Transverse colon (tissue), 4 donors: Measurements from ENCODE around the gene CELF4. TPM values are rescaled to one million over a fixed set of nuclear protein-coding genes. Genes with fewer than 3 reads are reported as not detected.

Experiments
- DNase-seq: peaks from one replicate; pipeline ENCODE4 v3.0.0-alpha.2; 2019
- H3K27ac ChIP-seq, 4 donors: fragments of 200-600 bp; sonication (generic); 2 replicates each; pipeline ENCODE4 v1.5.1; 2016 to 2018; ENCODE audit warnings: inconsistent platforms in 4 of 4
- H3K27me3 ChIP-seq: fragments of 200-600 bp; sonication (generic); 2 replicates; pipeline ENCODE4 v1.5.1; 2017; ENCODE audit warnings: inconsistent platforms
- H3K36me3 ChIP-seq, 4 donors: fragments of 200-600 bp; sonication (generic); 2 replicates each; pipeline ENCODE4 v1.5.1; 2017 to 2019; ENCODE audit warnings: inconsistent platforms in 4 of 4
- H3K4me1 ChIP-seq, 4 donors: fragments of 200-600 bp; sonication (generic); 2 replicates each; pipeline ENCODE4 v1.5.1; 2017 to 2020; ENCODE audit warnings: inconsistent platforms in 4 of 4
- H3K4me3 ChIP-seq, 4 donors: fragments of 200-600 bp; sonication (generic); 1 replicate in 1 of 4; 2 replicates in 3 of 4; pipeline versions ENCODE4 v1.5.1 to v1.6.1; 2017 to 2019; ENCODE audit warnings: inconsistent platforms in 4 of 4
- H3K9me3 ChIP-seq, 2 donors: fragments of 200-600 bp; sonication (generic); 2 replicates each; pipeline ENCODE4 v1.5.1; 2017 to 2019; ENCODE audit warnings: inconsistent platforms in 2 of 2
- CTCF ChIP-seq, 5 experiments: fragments of 200-600 bp in 3 of 5; fragments of 450-650 bp in 2 of 5; sonication (generic) in 3 of 5; IDR thresholded peaks; 1 replicate in 2 of 5; 2 replicates in 3 of 5; pipeline ENCODE4 v1.5.1; 2016 to 2017; ENCODE audit warnings: antibody characterized with exemption in 5 of 5, inconsistent platforms in 3 of 5, mild to moderate bottlenecking in 2 of 5, moderate library complexity in 1 of 5
- EP300 ChIP-seq: sonication (generic); formaldehyde crosslinking; IDR thresholded peaks from one replicate; pipeline ENCODE4 v1.6.1; 2017; ENCODE audit warnings: antibody characterized with exemption, low read depth
- POLR2A ChIP-seq: fragments of 450-650 bp; IDR thresholded peaks from one replicate; pipeline ENCODE4 v1.6.1; 2016; ENCODE audit warnings: antibody characterized with exemption, mild to moderate bottlenecking, moderate library complexity
- POLR2AphosphoS5 ChIP-seq, 3 donors: sonication (generic); formaldehyde crosslinking; IDR thresholded peaks; one replicate each; pipeline ENCODE4 v1.6.1; 2016; ENCODE audit warnings: antibody characterized with exemption in 3 of 3
- WGBS, 2 donors: methylation state at CpG; one replicate each; pipeline ENCODE4 v1.1.5; 2018; ENCODE audit warnings: low coverage in 1 of 2; 5-methylcytosine and 5-hydroxymethylcytosine counted together
- in situ Hi-C, 4 donors: fragments of 200-750 bp; cut with MboI; loops; one replicate each; pipeline versions ENCODE4 v1.15.0 to v1.15.1; 2017; ENCODE audit warnings: low sequenced_read_pairs in 3 of 4, low pct_ligation_motif_present in 1 of 4, low pct_unique_long_range_greater_than_20kb in 1 of 4
- intact Hi-C: fragments of 100-400 bp; cut with DNase I; formaldehyde crosslinking; loops from one replicate; pipeline ENCODE4 v1.15.1; 2023; ENCODE audit warnings: low total_unique reads
- total RNA-seq, 4 donors: library from RNA; depleted of rRNA; stranded (reverse); fragments of >200 nt; gene quantifications; one replicate each; pipeline ENCODE4 v1.1.0, GENCODE V29; 2016

Gene CELF4
- total RNA-seq, 4 donors from 2014 or later, result 0.14 to 0.75 TPM; not detected in 2

GRCh38 chr18:37259711-37260110 is 305.9 kb downstream of the CELF4 start:
- WGBS, 2 donors, result 75% methylated on average over 5 of the region's 5 CpGs; no CpG with 5 or more reads in 1 of the 2 donors
- peaks cover 50% of the 10 kb centered on the region for H3K27me3 ChIP-seq
- in situ Hi-C loops, result no loop called here

GRCh38 chr18:37258819-37259218 is 306.8 kb downstream of the CELF4 start:
- Histone ChIP-seq H3K9me3 (no peaks in the 10 kb centered on the region), H3K4me3 (no peak overlapping the region), H3K27me3 (peaks cover 59% of the 10 kb centered on the region), H3K27ac (no peak overlapping the region), H3K36me3 (no peaks in the 10 kb centered on the region), H3K4me1 (peaks cover 0 to 7% (median 6%) of the 10 kb centered on the region in 4 donors)
- in situ Hi-C loops, result no loop called here
- no peak for TF ChIP-seq CTCF (IDR thresholded peaks at IDR 0.05)
- no peak for TF ChIP-seq POLR2A
- TF ChIP-seq POLR2AphosphoS5 (IDR thresholded peaks at IDR 0.05), result no peak
- no peak for TF ChIP-seq EP300
- 43 to 62% methylated on average over 8 to 11 of the region's 11 CpGs for WGBS, 2 donors
- intact Hi-C loops, result no loop called here
- no peak for DNase-seq

More at GRCh38 chr18:37259711-37260110, 305.9 kb downstream of the CELF4 start:
- intact Hi-C loops, result no loop called here
- Histone ChIP-seq H3K4me1 (peaks cover 0 to 1% (median under 1%) of the 10 kb centered on the region in 4 donors), H3K27ac (no peak overlapping the region), H3K4me3 (no peak overlapping the region), H3K9me3 (no peaks in the 10 kb centered on the region), H3K36me3 (no peaks in the 10 kb centered on the region)
- no peak for TF ChIP-seq CTCF (IDR thresholded peaks at IDR 0.05)
- no peak for TF ChIP-seq EP300
- TF ChIP-seq POLR2A, result no peak
- no peak for TF ChIP-seq POLR2AphosphoS5 (IDR thresholded peaks at IDR 0.05)
- no peak for DNase-seq

GRCh38 chr18:37258131-37258530 is 307.5 kb downstream of the CELF4 start:
- intact Hi-C loops (no loop called here), in situ Hi-C loops (no loop called here)
- H3K27me3 ChIP-seq, result peaks cover 66% of the 10 kb centered on the region
- H3K36me3 ChIP-seq, result no peaks in the 10 kb centered on the region
- H3K4me3 ChIP-seq, result no peak overlapping the region
- H3K9me3 ChIP-seq, result no peaks in the 10 kb centered on the region
- peaks cover 0 to 12% (median 10%) of the 10 kb centered on the region in 4 donors for H3K4me1 ChIP-seq
- DNase-seq, result no peak
- no peak overlapping the region for H3K27ac ChIP-seq
- TF ChIP-seq POLR2AphosphoS5 (IDR thresholded peaks at IDR 0.05) (no peak), CTCF (IDR thresholded peaks at IDR 0.05) (no peak), EP300 (no peak), POLR2A (no peak)
- WGBS, 2 donors, result 29 to 34% methylated on average over 6 to 9 of the region's 9 CpGs

GRCh38 chr18:37254973-37255372 is 310.6 kb downstream of the CELF4 start:
- no peaks in the 10 kb centered on the region for H3K9me3 ChIP-seq
- no peak overlapping the region for H3K4me3 ChIP-seq
- peaks cover 0 to 12% (median 10%) of the 10 kb centered on the region in 4 donors for H3K4me1 ChIP-seq
- TF ChIP-seq POLR2A (no peak), POLR2AphosphoS5 (IDR thresholded peaks at IDR 0.05) (no peak), EP300 (no peak), CTCF (IDR thresholded peaks at IDR 0.05) (no peak)
- H3K27ac ChIP-seq, result no peak overlapping the region
- WGBS, 2 donors, result 50 to 62% methylated on average over 4 to 12 of the region's 12 CpGs
- DNase-seq, result no peak
- in situ Hi-C loops (no loop called here), intact Hi-C loops (loop anchor here (1.0 kb wide), 1 partner anchor 16 kb away; no protein-coding TSS in a partner anchor)
- H3K27me3 ChIP-seq, result peaks cover 92% of the 10 kb centered on the region
- H3K36me3 ChIP-seq, result no peaks in the 10 kb centered on the region
